GM18511 (cell line): ENCODE results near the gene TIGD1.
"Not testable (repeated sequence)": the region's sequence is repeated elsewhere in the genome, so short reads cannot be mapped to it uniquely, and the experiment has no call there.

Source experiments
- ATAC-seq: cut with Tn5 transposase; IDR thresholded peaks from one replicate; pipeline ENCODE4 v1.9.1; 2021; ENCODE audit warnings: mild to moderate bottlenecking, moderate library complexity; ENCODE audit not compliant: unreplicated experiment

The TIGD1 gene

DNA sequence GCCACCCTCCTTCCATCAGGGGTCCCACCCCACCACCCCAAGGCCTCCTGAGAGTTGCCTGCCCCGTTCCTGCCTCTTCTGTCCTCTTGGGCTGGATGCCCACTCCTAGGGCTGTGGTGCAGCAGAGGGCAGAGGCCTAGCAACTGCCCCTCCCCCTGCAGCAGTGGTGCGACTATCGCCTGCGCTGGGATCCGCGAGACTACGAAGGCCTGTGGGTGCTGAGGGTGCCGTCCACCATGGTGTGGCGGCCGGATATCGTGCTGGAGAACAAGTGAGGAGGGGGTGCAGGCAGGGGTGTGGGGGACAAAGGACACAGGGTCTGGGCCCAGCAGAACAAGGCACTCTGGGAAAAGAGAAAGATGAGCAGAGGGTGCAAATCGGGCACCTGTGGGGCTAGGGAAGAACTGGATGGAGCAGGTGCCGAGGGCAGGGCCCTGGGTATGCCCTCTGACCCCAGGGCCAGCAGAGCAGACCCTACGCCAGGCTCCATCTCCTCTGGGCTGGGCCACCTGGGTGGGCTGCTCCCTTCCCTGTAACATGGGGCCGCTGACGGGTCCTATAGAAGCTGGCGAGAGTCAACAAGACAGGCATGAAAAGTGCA, 9.8 kb downstream of the TIGD1 start:
- no peak for ATAC-seq

DNA sequence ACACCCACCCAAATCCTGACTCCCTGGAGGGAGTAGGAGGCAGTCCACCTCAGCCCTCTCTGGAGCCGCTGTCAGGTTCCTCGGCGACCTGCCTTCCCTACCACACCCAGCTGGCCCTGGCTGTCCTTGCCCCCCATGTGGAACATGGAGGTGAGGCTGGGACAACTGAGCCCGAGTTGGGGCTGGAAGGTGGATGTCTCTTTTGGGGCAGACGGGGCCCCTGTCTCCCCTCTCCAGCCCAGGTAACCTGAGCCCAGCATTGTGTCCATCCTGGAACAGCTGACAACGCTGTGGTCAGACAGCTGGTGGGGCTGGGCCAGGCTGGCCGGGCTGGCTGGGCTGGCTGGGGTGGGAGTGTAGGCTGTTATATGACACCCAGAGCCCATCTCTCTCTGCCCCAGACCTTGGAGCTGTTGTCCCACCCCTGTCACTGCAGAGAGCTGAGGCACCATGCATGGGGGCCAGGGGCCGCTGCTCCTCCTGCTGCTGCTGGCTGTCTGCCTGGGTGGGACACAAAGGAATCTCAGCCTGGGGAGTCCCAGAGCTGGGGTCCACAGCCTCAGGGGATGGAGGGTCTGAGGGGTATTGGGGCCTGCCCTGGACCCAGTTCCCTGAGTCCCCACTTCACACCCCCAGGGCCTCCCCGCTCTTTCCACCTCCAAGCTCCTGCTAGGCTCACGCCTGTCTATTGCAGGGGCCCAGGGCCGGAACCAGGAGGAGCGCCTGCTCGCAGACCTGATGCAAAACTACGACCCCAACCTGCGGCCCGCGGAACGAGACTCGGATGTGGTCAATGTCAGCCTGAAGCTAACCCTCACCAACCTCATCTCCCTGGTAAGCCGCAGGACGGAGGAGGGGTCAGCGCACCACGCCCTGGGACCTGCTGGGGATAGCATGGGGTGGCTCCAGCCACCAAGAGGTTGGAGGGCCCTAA, 10.8 kb downstream of the TIGD1 start, which contains the start of gene CHRNG:
Gene CHRNG, plus strand, starts transcription at position 395 of the 934 bp plus-strand sequence. Its CDS starts 56 bp downstream, at position 451.
- no peak for ATAC-seq

DNA sequence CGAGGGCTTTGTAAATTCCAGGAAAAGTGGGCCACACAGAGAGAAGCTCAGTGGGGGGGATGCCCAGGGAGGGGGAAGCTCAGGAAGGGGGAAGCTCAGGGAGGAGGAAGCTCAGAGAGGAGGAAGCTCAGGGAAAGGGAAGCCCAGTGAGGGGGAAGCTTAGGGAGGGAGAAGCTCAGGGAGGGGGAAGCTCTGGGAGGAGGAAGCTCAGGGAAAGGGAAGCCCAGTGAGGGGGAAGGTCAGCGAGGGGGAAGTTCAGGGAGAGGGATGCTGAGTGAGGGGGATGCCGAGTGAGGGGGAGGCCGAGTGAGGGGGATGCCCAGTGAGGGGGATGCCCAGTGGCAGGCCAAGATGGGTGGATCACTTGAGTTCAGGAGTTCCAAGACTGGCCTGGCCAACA, 11.7 kb downstream of the TIGD1 start:
- no peak for ATAC-seq

DNA sequence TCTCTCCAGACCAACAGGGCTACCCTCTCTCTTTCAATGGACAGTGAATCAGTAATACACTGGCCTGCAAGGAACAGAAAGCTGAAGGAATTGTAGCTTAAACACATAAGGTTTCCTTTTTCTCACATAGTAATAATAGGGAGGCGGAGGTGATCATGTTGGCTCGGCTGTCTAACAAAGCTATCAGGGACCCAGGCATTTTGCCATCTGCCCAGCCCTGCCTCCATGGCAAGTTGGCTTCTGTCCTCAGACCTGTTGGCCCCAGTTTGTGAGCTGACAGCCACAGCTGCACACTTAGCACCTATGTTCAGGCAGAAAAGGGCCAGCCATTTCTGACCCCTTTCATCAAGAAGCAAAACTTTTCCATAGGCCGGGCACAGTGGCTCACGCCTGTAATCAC, 12.9 kb downstream of the TIGD1 start:
- ATAC-seq = no peak

- ATAC-seq = no peak
Measured at GRCh38 chr2:232537079-232537478, 13.3 kb downstream of the TIGD1 start.

GRCh38 chr2:232535761-232536530, 14.4 kb downstream of the TIGD1 start:
- no peak for ATAC-seq

- no peak for ATAC-seq
Measured at GRCh38 chr2:232534940-232535651, 15.3 kb downstream of the TIGD1 start.

- ATAC-seq = no peak
Measured at GRCh38 chr2:232533944-232534710, 16.2 kb downstream of the TIGD1 start.

DNA sequence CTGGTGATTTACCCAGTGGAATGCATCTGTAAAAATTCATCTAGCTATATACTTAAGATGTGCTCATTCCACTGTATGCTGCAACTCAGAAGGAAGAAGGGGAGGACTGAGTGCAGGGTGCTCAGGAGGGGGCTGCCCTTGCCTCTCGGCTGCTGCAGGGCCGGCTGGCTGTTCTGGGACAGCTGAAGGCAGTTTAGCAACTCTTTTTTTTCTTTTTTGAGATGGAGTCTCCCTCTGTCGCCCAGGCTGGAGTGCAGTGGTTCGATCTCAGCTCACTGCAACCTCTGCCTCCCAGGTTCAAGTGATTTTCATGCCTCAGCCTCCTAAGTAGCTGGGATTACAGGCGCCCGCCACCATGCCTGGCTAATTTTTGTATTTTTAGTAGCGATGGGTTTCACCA, 17.5 kb downstream of the TIGD1 start:
- not testable (repeated sequence) for ATAC-seq

GRCh38 chr2:232532419-232532818, 17.9 kb downstream of the TIGD1 start:
- ATAC-seq = no peak

- no peak for ATAC-seq
Measured at GRCh38 chr2:232530626-232531260, 19.6 kb downstream of the TIGD1 start.

DNA sequence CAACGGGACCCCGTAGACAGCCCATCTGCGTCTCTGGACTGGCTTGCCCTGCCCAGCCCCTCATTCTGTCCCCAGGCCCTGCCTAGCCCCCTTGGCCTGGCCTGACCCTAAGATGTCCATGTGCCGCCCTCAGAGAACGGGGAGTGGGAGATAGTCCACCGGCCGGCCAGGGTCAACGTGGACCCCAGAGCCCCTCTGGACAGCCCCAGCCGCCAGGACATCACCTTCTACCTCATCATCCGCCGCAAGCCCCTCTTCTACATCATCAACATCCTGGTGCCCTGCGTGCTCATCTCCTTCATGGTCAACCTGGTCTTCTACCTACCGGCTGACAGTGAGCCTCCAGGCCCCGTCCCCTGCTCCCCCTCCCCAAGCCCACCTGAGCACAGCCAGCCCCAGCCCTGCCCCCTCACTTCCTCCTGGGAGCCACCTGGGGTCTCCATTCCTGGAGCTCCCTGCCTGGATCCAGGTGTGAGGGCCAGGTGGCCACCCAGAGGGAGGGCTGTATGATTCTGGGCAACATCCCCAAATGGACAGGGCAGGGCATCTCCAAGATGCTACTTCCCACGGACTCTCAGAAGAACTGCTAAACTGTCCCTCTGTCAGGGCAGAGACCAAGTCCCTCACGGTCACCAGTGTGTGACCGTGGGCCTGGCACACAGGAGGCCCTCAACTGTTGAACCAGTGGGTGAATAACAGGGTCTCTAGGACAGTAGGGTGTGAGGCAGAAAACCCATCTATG, 20.4 kb downstream of the TIGD1 start:
- no peak for ATAC-seq

DNA sequence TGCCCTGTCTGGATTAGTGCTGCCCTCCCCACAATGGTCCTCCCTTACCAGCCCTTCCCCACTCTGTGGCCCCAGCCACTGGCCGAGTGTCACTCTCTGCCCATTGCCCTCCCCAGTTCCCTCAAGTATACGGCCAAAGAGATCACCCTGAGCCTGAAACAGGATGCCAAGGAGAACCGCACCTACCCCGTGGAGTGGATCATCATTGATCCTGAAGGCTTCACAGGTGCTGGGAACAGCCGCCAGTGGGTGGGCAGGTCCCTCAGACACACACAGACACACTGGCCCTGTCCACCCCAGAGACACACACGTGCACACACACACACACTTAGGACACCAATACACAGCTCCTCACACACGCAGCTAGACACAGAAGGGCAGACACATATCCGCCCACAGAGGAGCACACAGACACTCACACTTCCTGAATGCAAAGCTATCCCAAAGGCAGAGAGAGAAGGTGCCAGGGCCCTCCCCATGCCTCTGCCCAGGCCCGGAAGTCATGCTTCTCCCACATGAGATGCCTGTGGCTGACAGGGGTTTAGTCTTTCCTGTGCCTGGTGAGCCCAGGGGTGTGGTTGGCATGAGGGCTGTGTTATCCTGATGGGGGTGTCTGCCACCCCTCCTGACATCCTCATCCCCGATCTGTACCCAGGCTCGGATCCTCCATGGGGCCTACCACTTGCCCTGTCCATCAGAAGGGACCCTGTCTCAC, 21.5 kb downstream of the TIGD1 start:
- ATAC-seq = no peak

DNA sequence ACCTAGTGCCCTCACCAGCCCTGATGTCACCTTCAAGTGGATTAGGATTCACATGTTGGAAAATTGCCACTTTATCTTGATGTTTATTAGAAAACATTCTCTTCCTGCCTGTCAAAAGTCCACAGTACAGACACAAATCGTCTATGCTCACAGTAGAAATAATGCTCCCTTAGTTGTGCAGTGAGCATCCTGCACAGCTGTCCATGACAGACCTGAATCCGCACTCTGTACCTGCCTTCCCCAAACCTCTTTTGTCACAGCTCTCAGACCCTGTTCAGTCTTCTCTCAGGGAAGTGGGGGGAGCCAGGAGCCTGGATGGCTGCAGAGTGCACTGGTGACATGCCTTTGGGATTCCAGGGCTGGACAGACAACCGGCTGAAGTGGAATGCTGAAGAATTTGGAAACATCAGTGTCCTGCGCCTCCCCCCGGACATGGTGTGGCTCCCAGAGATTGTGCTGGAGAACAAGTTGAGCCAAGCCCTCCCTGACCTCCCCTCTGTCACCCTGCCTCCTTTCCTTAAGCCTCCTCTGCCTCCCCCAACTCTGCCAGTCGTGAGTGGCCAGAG, 22.4 kb downstream of the TIGD1 start:
- no peak for ATAC-seq

DNA sequence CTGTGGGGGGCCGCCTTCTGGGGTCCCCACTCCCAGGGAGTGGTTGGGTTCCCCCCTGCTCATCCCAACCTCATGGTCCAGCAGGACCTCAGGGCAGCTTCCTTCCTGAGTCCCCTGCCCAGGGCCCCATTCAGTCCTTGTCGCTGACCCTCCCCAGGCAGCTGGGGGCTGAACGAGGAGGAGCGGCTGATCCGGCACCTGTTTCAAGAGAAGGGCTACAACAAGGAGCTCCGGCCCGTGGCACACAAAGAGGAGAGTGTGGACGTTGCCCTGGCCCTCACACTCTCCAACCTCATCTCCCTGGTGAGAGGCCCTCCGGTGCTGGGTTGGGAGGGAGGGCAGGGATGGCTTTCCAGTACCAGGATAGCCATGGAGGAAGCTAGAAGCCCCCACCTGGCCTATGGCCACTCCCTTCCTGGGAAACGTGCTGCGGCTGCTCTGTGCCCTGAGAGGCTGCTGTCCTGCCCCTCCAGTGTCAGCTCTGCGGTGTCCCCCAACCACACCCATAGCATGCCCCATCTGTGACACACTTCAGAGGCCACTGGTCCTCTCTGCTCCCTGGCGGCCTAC, 23.9 kb downstream of the TIGD1 start:
- ATAC-seq = no peak

DNA sequence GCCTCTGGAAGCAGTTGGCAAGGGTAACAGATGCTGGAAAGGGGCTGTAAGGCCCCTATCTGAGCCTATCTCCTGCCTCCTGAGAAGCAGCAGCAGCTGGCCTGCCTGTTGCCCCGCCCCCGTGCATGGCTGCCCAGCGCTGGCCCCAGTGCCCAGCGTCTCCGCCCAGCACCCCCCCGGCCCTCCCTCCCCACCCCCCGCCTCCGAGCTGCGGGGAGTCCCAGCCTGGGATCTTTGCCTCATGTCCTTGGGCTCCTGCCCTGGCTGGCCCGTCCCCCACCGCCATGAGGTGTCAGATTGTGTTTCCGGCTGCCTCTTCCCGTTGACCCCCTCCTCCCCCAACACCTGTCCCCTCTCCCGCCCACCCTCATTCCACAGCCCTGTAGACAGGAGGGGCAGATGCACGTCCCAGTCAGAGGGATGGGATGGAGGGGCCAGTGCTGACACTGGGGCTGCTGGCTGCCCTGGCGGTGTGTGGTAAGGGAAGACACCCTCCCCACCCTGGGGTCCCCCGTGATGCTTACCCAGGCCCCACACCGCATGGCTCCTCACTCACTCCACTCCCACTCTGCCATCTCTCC, 24.5 kb downstream of the TIGD1 start, which contains the start of gene CHRND:
Gene CHRND, plus strand, starts transcription at position 370 of the 581 bp plus-strand sequence. Its CDS starts 56 bp downstream, at position 426.
- no peak for ATAC-seq

GRCh38 chr2:232525199-232525598, 25.2 kb downstream of the TIGD1 start:
- no peak for ATAC-seq
